Progenitor cell of endocrine pancreas (in vitro differentiated cells): Measurements from ENCODE around the gene NXPH1. TPM values are rescaled to one million over a fixed set of nuclear protein-coding genes. Genes with fewer than 3 reads are reported as not detected.

Source experiments
- DNase-seq: peaks from one replicate; pipeline ENCODE4 v3.0.0; 2021; ENCODE audit warnings: low spot score; ENCODE audit not compliant: unreplicated experiment
- H3K27ac Mint-ChIP-seq: 2 replicates; pipeline ENCODE4 v1.8.0; 2021; ENCODE audit warnings: mild to moderate bottlenecking, moderate library complexity, mixed read lengths
- H3K27me3 Mint-ChIP-seq: 2 replicates; pipeline ENCODE4 v1.8.0; 2021; ENCODE audit warnings: mixed read lengths
- H3K36me3 Mint-ChIP-seq: 2 replicates; pipeline ENCODE4 v1.8.0; 2022; ENCODE audit warnings: mixed read lengths; ENCODE audit not compliant: insufficient read depth
- H3K4me1 Mint-ChIP-seq: 2 replicates; pipeline ENCODE4 v1.8.0; 2021; ENCODE audit warnings: low read depth, mixed read lengths
- H3K4me3 Mint-ChIP-seq: 2 replicates; pipeline ENCODE4 v1.8.0; 2021; ENCODE audit warnings: low read depth, mild to moderate bottlenecking, moderate library complexity, mixed read lengths
- H3K9me3 Mint-ChIP-seq: 2 replicates; pipeline ENCODE4 v1.8.0; 2021; ENCODE audit warnings: low read depth, mixed read lengths
- total RNA-seq: library from RNA; stranded (reverse); gene quantifications from 2 replicates; pipeline ENCODE4 v1.2.1, GENCODE V29; 2021
- TF ChIP-seq, protein P1 (sequence below): fragments of 200-600 bp; sonication (generic); IDR thresholded peaks from one replicate; pipeline ENCODE4 v1.5.0; 2021; ENCODE audit warnings: antibody characterized with exemption, mild to moderate bottlenecking; ENCODE audit not compliant: unreplicated experiment

Gene NXPH1
- total RNA-seq, 1 donor from 2014 or later, result not detected

DNA sequence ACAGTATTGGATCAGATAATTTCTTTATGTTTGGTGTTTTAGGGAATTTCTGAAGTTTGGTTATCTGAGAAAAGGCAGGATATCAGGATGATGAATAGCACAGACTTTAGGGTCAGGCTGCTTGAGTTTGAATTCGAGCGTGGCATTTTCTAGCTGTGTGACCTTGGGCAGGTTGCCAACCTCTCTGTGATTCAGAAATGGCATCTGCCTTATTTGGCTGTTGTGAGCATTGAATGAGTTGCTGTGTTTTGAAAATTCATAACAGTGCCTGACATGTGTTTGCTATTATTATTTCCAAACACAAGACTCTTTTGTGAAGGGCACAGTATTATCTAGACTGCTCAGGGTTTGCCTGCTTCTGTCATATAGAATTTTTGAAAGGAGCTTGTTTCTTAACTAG, 66.9 kb downstream of the NXPH1 start:
- no peaks in the 10 kb centered on the region for H3K9me3 Mint-ChIP-seq
- DNase-seq, result no peak
- H3K36me3 Mint-ChIP-seq, result no peaks in the 10 kb centered on the region
- H3K27me3 Mint-ChIP-seq, result peaks cover 3% of the 10 kb centered on the region
- no peaks in the 10 kb centered on the region for H3K4me1 Mint-ChIP-seq
- TF ChIP-seq, protein P1, sequence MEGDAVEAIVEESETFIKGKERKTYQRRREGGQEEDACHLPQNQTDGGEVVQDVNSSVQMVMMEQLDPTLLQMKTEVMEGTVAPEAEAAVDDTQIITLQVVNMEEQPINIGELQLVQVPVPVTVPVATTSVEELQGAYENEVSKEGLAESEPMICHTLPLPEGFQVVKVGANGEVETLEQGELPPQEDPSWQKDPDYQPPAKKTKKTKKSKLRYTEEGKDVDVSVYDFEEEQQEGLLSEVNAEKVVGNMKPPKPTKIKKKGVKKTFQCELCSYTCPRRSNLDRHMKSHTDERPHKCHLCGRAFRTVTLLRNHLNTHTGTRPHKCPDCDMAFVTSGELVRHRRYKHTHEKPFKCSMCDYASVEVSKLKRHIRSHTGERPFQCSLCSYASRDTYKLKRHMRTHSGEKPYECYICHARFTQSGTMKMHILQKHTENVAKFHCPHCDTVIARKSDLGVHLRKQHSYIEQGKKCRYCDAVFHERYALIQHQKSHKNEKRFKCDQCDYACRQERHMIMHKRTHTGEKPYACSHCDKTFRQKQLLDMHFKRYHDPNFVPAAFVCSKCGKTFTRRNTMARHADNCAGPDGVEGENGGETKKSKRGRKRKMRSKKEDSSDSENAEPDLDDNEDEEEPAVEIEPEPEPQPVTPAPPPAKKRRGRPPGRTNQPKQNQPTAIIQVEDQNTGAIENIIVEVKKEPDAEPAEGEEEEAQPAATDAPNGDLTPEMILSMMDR, result no peak
- no peak overlapping the region for H3K4me3 Mint-ChIP-seq
- H3K27ac Mint-ChIP-seq, result no peak overlapping the region

DNA sequence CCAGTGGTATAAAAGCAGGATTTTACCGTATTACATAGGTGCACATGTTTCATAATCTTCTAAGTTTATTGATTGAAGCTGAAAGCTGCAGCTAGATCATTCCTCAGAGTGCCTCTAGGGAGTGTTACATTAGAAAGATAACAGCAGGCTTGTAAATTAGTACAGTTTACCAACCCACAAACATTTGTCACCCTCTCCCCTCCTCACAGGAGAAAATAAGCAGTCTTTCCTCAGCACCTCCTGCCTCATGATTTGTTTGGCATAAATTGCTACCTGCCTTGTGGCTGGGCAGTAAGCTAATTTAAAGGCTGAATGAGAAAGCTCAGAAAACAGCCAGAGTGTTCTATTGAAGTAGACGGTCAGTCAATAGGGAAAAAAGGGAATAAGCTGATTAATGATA, 74.2 kb downstream of the NXPH1 start:
- no peak overlapping the region for H3K27ac Mint-ChIP-seq
- DNase-seq, result no peak
- H3K4me1 Mint-ChIP-seq, result peaks cover 22% of the 10 kb centered on the region
- no peaks in the 10 kb centered on the region for H3K36me3 Mint-ChIP-seq
- no peaks in the 10 kb centered on the region for H3K9me3 Mint-ChIP-seq
- H3K4me3 Mint-ChIP-seq, result no peak overlapping the region
- TF ChIP-seq, protein P1, result no peak
- H3K27me3 Mint-ChIP-seq, result peaks cover 3% of the 10 kb centered on the region

DNA sequence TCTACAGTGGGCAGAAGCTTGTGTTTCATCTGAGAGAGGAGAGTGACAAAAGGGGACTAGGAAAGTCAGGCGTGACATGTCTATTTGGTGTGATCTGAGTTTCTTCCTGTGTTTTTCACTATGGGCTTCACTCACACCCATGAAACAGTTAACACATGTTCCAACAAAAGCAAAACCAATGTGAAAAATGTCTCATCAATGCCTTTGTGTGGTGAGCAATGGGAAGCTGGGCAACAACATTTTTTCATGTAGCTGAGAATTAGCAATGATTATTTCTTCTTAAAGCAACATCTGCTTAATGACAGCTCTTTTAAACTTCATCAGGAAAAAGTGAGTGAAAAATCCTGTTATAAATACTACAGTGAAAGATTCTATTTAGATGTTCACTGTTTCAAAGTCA, 76.2 kb downstream of the NXPH1 start:
- TF ChIP-seq, protein P1, result no peak
- no peaks in the 10 kb centered on the region for H3K27me3 Mint-ChIP-seq
- DNase-seq, result no peak
- no peaks in the 10 kb centered on the region for H3K9me3 Mint-ChIP-seq
- no peak overlapping the region for H3K4me3 Mint-ChIP-seq
- H3K36me3 Mint-ChIP-seq, result no peaks in the 10 kb centered on the region
- peaks cover 22% of the 10 kb centered on the region for H3K4me1 Mint-ChIP-seq
- H3K27ac Mint-ChIP-seq, result no peak overlapping the region

- TF ChIP-seq, protein P1, result no peak
- peaks cover 21% of the 10 kb centered on the region for H3K4me1 Mint-ChIP-seq
- no peaks in the 10 kb centered on the region for H3K9me3 Mint-ChIP-seq
- H3K27me3 Mint-ChIP-seq, result no peaks in the 10 kb centered on the region
- no peak overlapping the region for H3K27ac Mint-ChIP-seq
- no peaks in the 10 kb centered on the region for H3K36me3 Mint-ChIP-seq
- no peak for DNase-seq
- H3K4me3 Mint-ChIP-seq, result no peak overlapping the region
Observed at GRCh38 chr7:8511855-8512254, 78.4 kb downstream of the NXPH1 start.

DNA sequence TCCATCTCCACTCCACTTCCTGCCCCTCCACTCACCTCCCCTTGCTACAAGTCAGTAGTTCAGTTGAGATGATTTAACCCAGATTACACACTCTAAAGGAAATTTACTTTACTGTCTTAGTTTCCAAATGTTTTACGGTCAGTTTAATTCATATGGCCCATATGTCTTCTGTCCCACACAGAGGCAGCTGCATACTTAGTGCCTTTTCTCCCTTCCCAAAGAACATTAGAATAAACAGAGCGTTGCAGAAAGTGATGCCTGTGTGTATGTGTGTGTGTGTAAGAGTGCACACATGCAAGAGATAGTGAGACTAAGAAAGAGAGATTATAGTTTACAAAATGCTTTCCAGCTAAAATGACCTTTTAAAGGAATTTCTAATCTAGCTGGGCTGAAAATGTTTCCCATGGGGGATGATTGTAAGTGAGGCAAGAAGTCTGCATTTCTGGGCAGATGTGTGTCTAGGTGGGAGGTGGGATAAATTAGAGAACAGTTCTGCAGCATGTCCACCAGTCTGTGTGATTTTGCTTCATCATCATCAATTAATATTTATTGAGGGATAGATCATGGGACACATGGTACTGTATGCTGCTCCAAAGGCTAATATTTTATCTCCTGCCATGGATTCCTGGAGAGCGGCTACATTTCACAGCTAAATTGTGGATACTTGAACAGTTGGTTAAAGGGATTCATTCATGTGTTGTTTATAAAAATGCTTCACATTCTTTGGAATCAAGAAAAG, 81.5 kb downstream of the NXPH1 start:
- H3K27me3 Mint-ChIP-seq, result no peaks in the 10 kb centered on the region
- no peak overlapping the region for H3K27ac Mint-ChIP-seq
- no peak overlapping the region for H3K4me3 Mint-ChIP-seq
- H3K9me3 Mint-ChIP-seq, result no peaks in the 10 kb centered on the region
- TF ChIP-seq, protein P1, result no peak
- no peaks in the 10 kb centered on the region for H3K36me3 Mint-ChIP-seq
- peaks cover 8% of the 10 kb centered on the region for H3K4me1 Mint-ChIP-seq
- no peak for DNase-seq
